Brain pericyte (primary cell): ENCODE data around the gene FUZ.

Experiments
- DNase-seq: peaks from one replicate; pipeline ENCODE4 v3.0.0-alpha.2; 2012; ENCODE audit warnings: low read depth, low spot score

FUZ gene

GRCh38 chr19:49812997-49813861, at the start of gene FUZ:
TSS of gene FUZ (minus strand) at chr19:49813292. CDS start at chr19:49813106, 186 bp downstream.
- peak; percentile 96 for DNase-seq

GRCh38 chr19:49862391-49863253, 49.5 kb upstream of the FUZ start:
- DNase-seq = no peak

- DNase-seq = no peak
Observed at GRCh38 chr19:49861541-49862378, 48.7 kb upstream of the FUZ start.

- no peak for DNase-seq
Observed at GRCh38 chr19:49861107-49861506, 48.0 kb upstream of the FUZ start.

GRCh38 chr19:49860336-49861102, 47.4 kb upstream of the FUZ start:
- no peak for DNase-seq

- no peak for DNase-seq
Observed at GRCh38 chr19:49859682-49860335, 46.7 kb upstream of the FUZ start.

GRCh38 chr19:49858088-49858985, 45.2 kb upstream of the FUZ start:
- no peak for DNase-seq

- no peak for DNase-seq
Observed at GRCh38 chr19:49857838-49858087, 44.7 kb upstream of the FUZ start.

- DNase-seq = no peak
Observed at GRCh38 chr19:49857061-49857837, 44.2 kb upstream of the FUZ start.

- no peak for DNase-seq
Observed at GRCh38 chr19:49856574-49857021, 43.5 kb upstream of the FUZ start.

GRCh38 chr19:49855676-49856573, 42.8 kb upstream of the FUZ start:
- DNase-seq = no peak

GRCh38 chr19:49855277-49855675, 42.2 kb upstream of the FUZ start:
- DNase-seq = no peak

GRCh38 chr19:49854378-49855263, 41.5 kb upstream of the FUZ start:
- DNase-seq = no peak

- no peak for DNase-seq
Observed at GRCh38 chr19:49853852-49854377, 40.8 kb upstream of the FUZ start.

- DNase-seq = no peak
Observed at GRCh38 chr19:49852631-49853126, 39.6 kb upstream of the FUZ start.
